ENCODE measurements around the gene FLII. TPM values are rescaled to one million over a fixed set of nuclear protein-coding genes. Genes with fewer than 3 reads are reported as not detected.
"Not testable (repeated sequence)": the region's sequence is repeated elsewhere in the genome, so short reads cannot be mapped to it uniquely, and the experiment has no call there.

FLII gene
- total RNA-seq, 1 donor from 2014 or later: 299 TPM

- DNase-seq (ENCODE audit: missing footprints) (peak; percentile 4), ATAC-seq (no peak)
- intact Hi-C loops (cut with DNase I): no loop called here
Measured at GRCh38 chr17:18228176-18228682, 30.3 kb downstream of the FLII start.

DNA sequence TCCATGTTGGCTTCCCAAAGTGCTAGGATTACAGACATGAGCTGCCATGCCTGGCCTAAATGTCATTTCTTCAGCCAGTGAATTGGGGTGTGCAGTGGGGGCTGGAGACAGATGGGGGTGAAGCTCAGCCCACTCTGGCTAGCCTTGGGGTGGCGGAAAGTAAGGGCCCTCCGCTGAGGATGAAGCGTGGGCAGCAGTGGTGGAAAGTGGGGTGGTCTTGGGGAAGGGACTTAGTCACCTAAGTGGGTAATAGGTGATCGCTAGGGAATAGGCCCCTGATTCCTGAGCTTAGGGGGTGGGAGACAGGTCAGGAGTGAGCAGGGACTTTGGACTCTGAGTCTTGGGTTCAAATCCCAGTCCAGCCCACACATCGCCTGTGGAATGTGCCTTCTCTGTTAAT is 30.9 kb downstream of the FLII start:
- DNase-seq (ENCODE audit: missing footprints): no peak
- no peak for ATAC-seq
- intact Hi-C loops (cut with DNase I): no loop called here

GRCh38 chr17:18226284-18226945 is 32.1 kb downstream of the FLII start:
- ATAC-seq: no peak
- DNase-seq (ENCODE audit: missing footprints): peak; percentile 32
- intact Hi-C loops (cut with DNase I): no loop called here

DNA sequence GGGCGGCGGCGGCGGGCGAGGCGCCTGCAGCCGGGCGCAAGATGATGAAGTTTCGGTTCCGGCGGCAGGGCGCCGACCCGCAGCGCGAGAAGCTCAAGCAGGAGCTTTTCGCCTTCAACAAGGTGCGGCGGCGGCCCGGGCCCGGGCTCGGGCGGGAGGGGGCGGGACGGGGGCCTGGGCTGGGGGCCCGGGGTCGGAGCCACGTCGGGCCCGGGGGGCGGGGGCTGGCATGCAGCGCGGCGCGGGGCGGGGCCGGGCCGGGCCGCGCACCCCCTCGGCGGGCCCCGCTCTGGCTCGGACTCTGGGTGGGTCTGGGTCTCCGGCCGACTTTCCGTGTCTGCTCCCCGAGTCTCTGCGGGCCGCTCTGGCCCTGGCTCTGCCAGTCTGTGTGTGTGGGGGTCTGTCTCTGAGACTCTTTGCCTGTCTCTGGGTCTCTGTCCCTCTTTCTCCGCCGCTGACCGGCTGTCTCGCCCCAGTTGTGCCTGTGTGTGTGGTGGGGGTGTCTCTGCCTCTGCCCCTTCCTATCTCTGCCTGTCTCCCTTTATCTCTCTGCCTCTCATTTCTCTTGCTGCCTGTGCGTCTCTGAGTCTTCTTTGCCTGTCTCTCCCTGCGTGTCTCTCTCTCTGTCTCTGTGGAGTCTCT is 32.8 kb downstream of the FLII start:
- ATAC-seq (no peak), DNase-seq (ENCODE audit: missing footprints) (peak; percentile 34)
- intact Hi-C loops (cut with DNase I): no loop called here

GRCh38 chr17:18225121-18225641 is 33.4 kb downstream of the FLII start, which contains the start of gene LLGL1:
Gene LLGL1 (plus strand): TSS chr17:18225635. CDS start chr17:18225683, 48 bp downstream.
- peak; percentile 100 for DNase-seq (ENCODE audit: missing footprints)
- intact Hi-C loops (cut with DNase I): no loop called here
- peak; percentile 98 for ATAC-seq

DNA sequence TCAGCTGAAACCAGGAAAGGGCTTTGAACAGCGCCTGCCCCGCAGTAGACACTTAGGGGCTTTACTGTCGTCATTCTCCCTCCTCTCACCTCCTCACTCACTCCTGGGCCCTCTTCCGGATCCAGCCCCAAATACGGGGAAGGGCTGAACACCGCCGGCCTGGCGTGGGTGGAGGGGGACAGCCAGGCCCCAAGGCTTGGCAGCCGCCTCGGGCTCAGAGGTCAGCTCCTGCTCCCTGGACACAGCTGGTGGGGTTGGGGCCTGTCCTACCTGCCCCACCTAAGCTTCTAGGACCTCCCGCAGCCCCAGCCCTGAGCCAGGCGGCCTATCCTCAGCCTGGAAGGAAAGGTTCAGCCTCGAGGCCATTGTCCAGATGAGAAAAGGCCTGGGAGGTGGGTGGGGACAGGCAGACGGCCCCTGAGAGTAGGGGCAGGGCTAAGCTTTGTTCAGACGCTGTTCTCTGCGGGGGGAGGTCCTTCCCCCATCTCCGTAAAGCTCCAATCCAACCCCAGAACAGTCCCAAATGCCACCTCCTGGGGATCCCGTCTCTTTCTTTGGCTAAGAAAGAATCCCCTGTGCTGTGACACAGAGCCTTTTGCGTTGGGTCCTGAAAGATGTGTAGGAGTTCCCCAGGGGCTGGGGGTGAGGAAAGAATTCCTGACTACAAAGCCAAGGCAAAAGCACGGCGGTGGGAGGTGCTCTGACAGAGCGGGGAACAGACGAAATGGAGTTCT is 34.0 kb downstream of the FLII start:
- intact Hi-C loops (cut with DNase I): loop anchor here (5.0 kb wide), 1 partner anchor 93 kb away; the partner anchor contains the start of gene SMCR8
- DNase-seq (ENCODE audit: missing footprints): peak; percentile 63
- ATAC-seq: peak; percentile 64

- intact Hi-C loops (cut with DNase I): loop anchor here (5.0 kb wide), 1 partner anchor 93 kb away; the partner anchor contains the start of gene SMCR8
- DNase-seq (ENCODE audit: missing footprints) (peak; percentile 56), ATAC-seq (no peak)
Measured at GRCh38 chr17:18224053-18224386, 34.5 kb downstream of the FLII start.

DNA sequence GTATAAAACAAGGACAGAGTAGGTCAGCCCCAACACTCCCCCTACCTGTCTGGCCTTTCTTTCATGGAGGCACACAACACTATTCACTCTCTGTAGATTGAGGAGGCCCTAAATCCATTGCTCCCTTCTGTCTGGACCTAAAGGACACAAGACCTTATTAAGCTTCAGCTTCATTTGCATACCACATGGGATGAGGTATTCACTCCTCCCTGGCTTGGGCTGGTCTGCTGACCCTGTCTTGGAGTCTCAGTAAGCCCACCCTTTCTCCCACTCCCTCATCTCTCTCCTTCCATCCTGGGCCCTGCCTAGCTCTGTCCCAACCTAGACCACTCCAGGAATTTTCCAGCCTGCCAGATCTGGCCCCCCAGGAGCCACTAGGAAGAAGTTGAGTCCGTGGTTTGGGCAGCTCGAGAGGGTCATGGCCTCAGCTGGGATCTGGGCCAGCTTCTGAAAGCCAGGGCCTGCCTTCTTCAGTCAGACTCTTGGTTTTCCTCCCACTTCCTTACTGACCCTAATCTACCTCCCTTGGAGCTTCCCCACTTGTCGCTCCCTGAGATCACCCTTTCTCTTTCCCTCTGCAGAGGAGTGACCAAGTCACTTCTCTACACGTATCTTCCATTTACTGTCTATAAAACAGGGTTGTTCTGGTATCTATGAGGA is 39.7 kb downstream of the FLII start:
- DNase-seq (ENCODE audit: missing footprints): no peak
- peak; percentile 58 for ATAC-seq
- intact Hi-C loops (cut with DNase I): loop anchor here (5.0 kb wide), 2 partner anchors 37 to 77 kb away; partner anchors contain the start of gene ALKBH5

- DNase-seq (ENCODE audit: missing footprints) (peak; percentile 80), ATAC-seq (peak; percentile 79)
- intact Hi-C loops (cut with DNase I): loop anchor here (5.0 kb wide), 2 partner anchors 35 to 75 kb away; partner anchors contain the start of gene ALKBH5
Measured at GRCh38 chr17:18217412-18218015, 41.0 kb downstream of the FLII start.

DNA sequence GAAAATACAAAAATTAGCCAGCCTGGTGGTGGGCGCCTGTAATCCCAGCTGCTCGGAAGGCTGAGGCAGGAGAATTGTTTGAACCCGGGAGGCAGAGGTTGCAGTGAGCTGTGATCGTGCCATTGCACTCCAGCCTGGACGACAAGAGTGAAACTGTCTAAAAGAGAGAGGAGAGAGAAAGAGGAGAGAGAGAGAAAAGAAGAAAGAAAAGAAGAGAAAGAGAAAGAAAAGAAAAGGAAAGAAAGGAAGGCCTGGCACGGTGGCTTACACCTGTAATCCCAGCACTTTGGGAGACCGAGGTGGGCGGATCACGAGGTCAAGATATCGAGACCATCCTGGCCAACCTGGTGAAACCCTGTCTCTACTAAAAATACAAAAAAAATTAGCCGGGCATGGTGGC is 41.6 kb downstream of the FLII start:
- intact Hi-C loops (cut with DNase I): loop anchor here (5.0 kb wide), 2 partner anchors 35 to 75 kb away; partner anchors contain the start of gene ALKBH5
- DNase-seq (ENCODE audit: missing footprints); ATAC-seq: not testable (repeated sequence)

GRCh38 chr17:18213666-18214270 is 44.8 kb downstream of the FLII start:
- DNase-seq (ENCODE audit: missing footprints): no peak
- intact Hi-C loops (cut with DNase I): no loop called here
- no peak for ATAC-seq

DNA sequence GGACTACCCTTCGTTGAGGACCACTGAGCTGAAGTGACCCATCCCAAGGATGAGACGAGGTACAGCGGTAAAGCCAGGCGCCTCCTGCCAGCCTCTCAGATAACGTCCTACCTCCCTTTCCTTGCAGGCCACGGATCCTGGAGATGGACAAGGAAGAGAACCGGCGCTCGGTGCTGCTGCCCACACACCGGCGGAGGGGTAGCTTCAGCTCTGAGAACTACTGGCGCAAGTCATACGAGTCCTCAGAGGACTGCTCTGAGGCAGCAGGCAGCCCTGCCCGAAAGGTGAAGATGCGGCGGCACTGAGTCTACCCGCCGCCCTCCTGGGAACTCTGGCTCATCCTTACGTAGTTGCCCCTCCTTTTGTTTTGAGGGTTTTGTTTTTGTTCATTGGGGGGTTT is 50.4 kb downstream of the FLII start:
- DNase-seq (ENCODE audit: missing footprints) (no peak), ATAC-seq (no peak)
- intact Hi-C loops (cut with DNase I): no loop called here

DNA sequence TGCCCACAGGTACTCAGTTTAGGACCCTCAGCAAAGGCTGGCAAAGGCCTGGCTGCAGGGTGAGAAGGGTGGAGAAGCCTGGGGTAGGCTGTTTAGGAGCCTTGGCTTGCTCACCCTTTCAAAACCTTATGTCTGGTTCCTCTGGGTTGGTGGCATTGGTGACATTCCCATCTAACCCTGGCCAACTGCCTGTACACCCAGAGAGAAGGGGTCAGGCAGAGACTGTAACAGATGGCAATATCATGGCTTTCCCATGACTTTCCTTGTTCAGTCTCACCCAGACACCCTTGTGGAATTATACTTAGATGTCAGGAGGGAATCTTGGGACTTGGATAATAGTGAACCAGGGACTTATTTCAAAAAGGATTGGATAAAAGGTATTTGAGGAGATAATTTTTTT is 51.6 kb downstream of the FLII start:
- ATAC-seq (no peak), DNase-seq (ENCODE audit: missing footprints) (no peak)
- intact Hi-C loops (cut with DNase I): no loop called here

DNA sequence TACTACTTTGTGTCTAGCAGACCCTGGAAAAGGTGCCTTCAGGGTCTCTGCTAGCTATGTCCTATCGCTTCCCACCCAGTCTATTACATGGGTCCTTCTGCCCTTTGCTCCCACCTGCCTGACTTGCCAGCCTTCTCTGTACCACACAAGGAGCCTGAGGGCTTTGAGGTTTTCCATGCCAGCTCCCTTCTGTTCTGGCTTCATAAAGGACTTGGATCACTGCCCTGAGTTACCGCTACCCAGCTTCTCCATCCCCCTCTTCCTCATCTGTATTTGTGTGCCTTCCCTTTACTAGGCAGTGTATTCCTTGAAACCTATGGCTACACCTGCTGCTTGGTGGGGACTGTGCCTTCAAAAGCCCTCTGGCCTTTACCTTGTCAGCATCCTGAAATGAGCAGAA is 52.7 kb downstream of the FLII start:
- intact Hi-C loops (cut with DNase I): no loop called here
- DNase-seq (ENCODE audit: missing footprints) (no peak), ATAC-seq (no peak)

- intact Hi-C loops (cut with DNase I): no loop called here
- ATAC-seq: no peak
Measured at GRCh38 chr17:18203308-18203707, 55.2 kb downstream of the FLII start.

GRCh38 chr17:18201108-18201507 is 57.4 kb downstream of the FLII start:
- intact Hi-C loops (cut with DNase I): no loop called here
- ATAC-seq: no peak
- no peak for DNase-seq (ENCODE audit: missing footprints)

More at GRCh38 chr17:18203308-18203707, 55.2 kb downstream of the FLII start:
- DNase-seq (ENCODE audit: missing footprints): no peak

GRCh38 chr17:18198530-18198929 is 60.0 kb downstream of the FLII start:
- DNase-seq (ENCODE audit: missing footprints) (no peak), ATAC-seq (peak; percentile 20)
- intact Hi-C loops (cut with DNase I): no loop called here

Data from Right ventricle myocardium inferior (tissue), 1 donor.